Colon (tissue), 2 donors: ENCODE measurements around the gene CCDC6.

ENCODE experiments used
- FAIRE-seq: peaks from 2 replicates; lab custom pipeline; 2012; peaks lifted over from hg19 to GRCh38; lab: Jason Lieb, UNC
- donor health status: control.
- donor health status: control.

Gene CCDC6

GRCh38 chr10:59851864-59852263, 54.5 kb downstream of the CCDC6 start:
- FAIRE-seq = no peak

- no peak for FAIRE-seq
Observed at GRCh38 chr10:59847888-59848287, 58.5 kb downstream of the CCDC6 start.

GRCh38 chr10:59847326-59847725, 59.0 kb downstream of the CCDC6 start:
- FAIRE-seq = no peak

- no peak for FAIRE-seq
Observed at GRCh38 chr10:59844436-59844835, 61.9 kb downstream of the CCDC6 start.

- FAIRE-seq = no peak
Observed at GRCh38 chr10:59843748-59844147, 62.6 kb downstream of the CCDC6 start.

GRCh38 chr10:59839576-59839975, 66.8 kb downstream of the CCDC6 start:
- FAIRE-seq = no peak

GRCh38 chr10:59838085-59838789, 68.1 kb downstream of the CCDC6 start:
- FAIRE-seq = no peak

GRCh38 chr10:59833810-59834209, 72.5 kb downstream of the CCDC6 start:
- no peak for FAIRE-seq

- no peak for FAIRE-seq
Observed at GRCh38 chr10:59832506-59832905, 73.8 kb downstream of the CCDC6 start.

GRCh38 chr10:59831658-59832503, 74.5 kb downstream of the CCDC6 start:
- FAIRE-seq = no peak

- no peak for FAIRE-seq
Observed at GRCh38 chr10:59830601-59831259, 75.6 kb downstream of the CCDC6 start.

GRCh38 chr10:59829601-59830000, 76.8 kb downstream of the CCDC6 start:
- no peak for FAIRE-seq

GRCh38 chr10:59829024-59829423, 77.3 kb downstream of the CCDC6 start:
- FAIRE-seq = no peak

- FAIRE-seq = no peak
Observed at GRCh38 chr10:59825932-59826331, 80.4 kb downstream of the CCDC6 start.

GRCh38 chr10:59823751-59824150, 82.6 kb downstream of the CCDC6 start:
- FAIRE-seq = no peak

GRCh38 chr10:59823111-59823510, 83.2 kb downstream of the CCDC6 start:
- no peak for FAIRE-seq

- FAIRE-seq = no peak
Observed at GRCh38 chr10:59820471-59820870, 85.9 kb downstream of the CCDC6 start.

- no peak for FAIRE-seq
Observed at GRCh38 chr10:59819683-59820082, 86.7 kb downstream of the CCDC6 start.

GRCh38 chr10:59819265-59819664, 87.1 kb downstream of the CCDC6 start:
- no peak for FAIRE-seq

GRCh38 chr10:59817773-59818172, 88.6 kb downstream of the CCDC6 start:
- no peak for FAIRE-seq

- no peak for FAIRE-seq
Observed at GRCh38 chr10:59814878-59815277, 91.5 kb downstream of the CCDC6 start.

GRCh38 chr10:59812519-59813122, 93.7 kb downstream of the CCDC6 start:
- FAIRE-seq = no peak

- FAIRE-seq = no peak
Observed at GRCh38 chr10:59809644-59809974, 96.7 kb downstream of the CCDC6 start.
